SK-N-MC (cell line): ENCODE measurements around the gene NLRP10.

Experiments used
- EZH2 ChIP-seq: fragments of 200-600 bp; sonication (generic); IDR thresholded peaks from one replicate; pipeline ENCODE4 v1.6.1; 2017; ENCODE audit warnings: antibody characterized with exemption
- FOXP2 ChIP-seq: optimal IDR thresholded peaks from 2 replicates; pipeline ENCODE3; 2011; ENCODE audit warnings: mild to moderate bottlenecking, moderate library complexity; ENCODE audit not compliant: insufficient read depth; ENCODE audit errors: extremely low read length, control extremely low read depth
- POLR2AphosphoS5 ChIP-seq: IDR thresholded peaks from 2 replicates; pipeline ENCODE4 v1.6.1; 2012; ENCODE audit warnings: mild to moderate bottlenecking, low read depth, low read length, borderline replicate concordance

- TF ChIP-seq POLR2AphosphoS5 (no peak), FOXP2 (no peak), EZH2 (no peak)
Observed at GRCh38 chr11:7918141-7918540, 47.1 kb downstream of the NLRP10 start.
